Measurements from ENCODE around the gene PVALEF.

Gene PVALEF

GRCh38 chr17:81203136-81203535, 37.8 kb downstream of the PVALEF start:
- DNase-seq (ENCODE audit: low read depth, low spot score), result no peak
- H3K4me3 ChIP-seq (ENCODE audit: low read length), result no peak overlapping the region

- no peak overlapping the region for H3K4me3 ChIP-seq (ENCODE audit: low read length)
- no peak for DNase-seq (ENCODE audit: low read depth, low spot score)
Measured at GRCh38 chr17:81204578-81204977, 39.3 kb downstream of the PVALEF start.

GRCh38 chr17:81206166-81206565, 40.9 kb downstream of the PVALEF start:
- no peak for DNase-seq (ENCODE audit: low read depth, low spot score)
- no peak overlapping the region for H3K4me3 ChIP-seq (ENCODE audit: low read length)

GRCh38 chr17:81206657-81207056, 41.4 kb downstream of the PVALEF start:
- no peak overlapping the region for H3K4me3 ChIP-seq (ENCODE audit: low read length)
- no peak for DNase-seq (ENCODE audit: low read depth, low spot score)

GRCh38 chr17:81207610-81208581, 42.6 kb downstream of the PVALEF start:
- peak; percentile 37 for DNase-seq (ENCODE audit: low read depth, low spot score)
- H3K4me3 ChIP-seq (ENCODE audit: low read length), result no peak overlapping the region

- DNase-seq (ENCODE audit: low read depth, low spot score), result no peak
- no peak overlapping the region for H3K4me3 ChIP-seq (ENCODE audit: low read length)
Measured at GRCh38 chr17:81208651-81209050, 43.3 kb downstream of the PVALEF start.

GRCh38 chr17:81209141-81209540, 43.8 kb downstream of the PVALEF start:
- DNase-seq (ENCODE audit: low read depth, low spot score), result no peak
- H3K4me3 ChIP-seq (ENCODE audit: low read length), result no peak overlapping the region

GRCh38 chr17:81210466-81210865, 45.2 kb downstream of the PVALEF start:
- no peak overlapping the region for H3K4me3 ChIP-seq (ENCODE audit: low read length)
- no peak for DNase-seq (ENCODE audit: low read depth, low spot score)

- no peak overlapping the region for H3K4me3 ChIP-seq (ENCODE audit: low read length)
- no peak for DNase-seq (ENCODE audit: low read depth, low spot score)
Measured at GRCh38 chr17:81210868-81211267, 45.6 kb downstream of the PVALEF start.

GRCh38 chr17:81212365-81212764, 47.1 kb downstream of the PVALEF start:
- no peak overlapping the region for H3K4me3 ChIP-seq (ENCODE audit: low read length)
- no peak for DNase-seq (ENCODE audit: low read depth, low spot score)

- H3K4me3 ChIP-seq (ENCODE audit: low read length), result no peak overlapping the region
- no peak for DNase-seq (ENCODE audit: low read depth, low spot score)
Measured at GRCh38 chr17:81213978-81214377, 48.7 kb downstream of the PVALEF start.

- no peak overlapping the region for H3K4me3 ChIP-seq (ENCODE audit: low read length)
- no peak for DNase-seq (ENCODE audit: low read depth, low spot score)
Measured at GRCh38 chr17:81217491-81217890, 52.2 kb downstream of the PVALEF start.

- no peak for DNase-seq (ENCODE audit: low read depth, low spot score)
- no peak overlapping the region for H3K4me3 ChIP-seq (ENCODE audit: low read length)
Measured at GRCh38 chr17:81218459-81218858, 53.2 kb downstream of the PVALEF start.

GRCh38 chr17:81218991-81219390, 53.7 kb downstream of the PVALEF start:
- no peak for DNase-seq (ENCODE audit: low read depth, low spot score)
- H3K4me3 ChIP-seq (ENCODE audit: low read length), result no peak overlapping the region

- no peak overlapping the region for H3K4me3 ChIP-seq (ENCODE audit: low read length)
- DNase-seq (ENCODE audit: low read depth, low spot score), result no peak
Measured at GRCh38 chr17:81219476-81220180, 54.3 kb downstream of the PVALEF start.

GRCh38 chr17:81221371-81221841, 56.1 kb downstream of the PVALEF start:
- H3K4me3 ChIP-seq (ENCODE audit: low read length), result peak overlapping the region; percentile 71
- DNase-seq (ENCODE audit: low read depth, low spot score), result no peak

GRCh38 chr17:81221842-81222619, 56.7 kb downstream of the PVALEF start:
- peak overlapping the region; percentile 71 for H3K4me3 ChIP-seq (ENCODE audit: low read length)

GRCh38 chr17:81222620-81222905, 57.3 kb downstream of the PVALEF start:
- peak overlapping the region; percentile 71 for H3K4me3 ChIP-seq (ENCODE audit: low read length)
- no peak for DNase-seq (ENCODE audit: low read depth, low spot score)

More at GRCh38 chr17:81221842-81222619, 56.7 kb downstream of the PVALEF start:
- no peak for DNase-seq (ENCODE audit: low read depth, low spot score)

GRCh38 chr17:81222906-81223761, 57.8 kb downstream of the PVALEF start, which contains the start of gene CEP131:
Gene CEP131 (minus strand): TSS chr17:81222965. CDS start chr17:81220056, 2,909 bp downstream.
- DNase-seq (ENCODE audit: low read depth, low spot score), result peak; percentile 95
- H3K4me3 ChIP-seq (ENCODE audit: low read length), result peak within 1 kb of the TSS; percentile 71

Measured in Jurkat, Clone E6-1 (cell line).